Body of pancreas (tissue), 4 donors: ENCODE measurements around the gene OR10P1.

Experiments
- POLR2A ChIP-seq, 3 donors: fragments of 450-650 bp; IDR thresholded peaks; one replicate each; pipeline ENCODE4 v1.6.1; 2016; ENCODE audit warnings: antibody characterized with exemption in 3 of 3, mild to moderate bottlenecking in 2 of 3
- TF ChIP-seq, protein P1 (sequence below), 7 experiments: fragments of 450-650 bp in 4 of 7; fragments of 200-600 bp in 3 of 7; sonication (generic) in 3 of 7; IDR thresholded peaks; one replicate each; pipeline ENCODE4 v1.5.1; 2016 to 2019; ENCODE audit warnings: antibody characterized with exemption in 7 of 7

DNA sequence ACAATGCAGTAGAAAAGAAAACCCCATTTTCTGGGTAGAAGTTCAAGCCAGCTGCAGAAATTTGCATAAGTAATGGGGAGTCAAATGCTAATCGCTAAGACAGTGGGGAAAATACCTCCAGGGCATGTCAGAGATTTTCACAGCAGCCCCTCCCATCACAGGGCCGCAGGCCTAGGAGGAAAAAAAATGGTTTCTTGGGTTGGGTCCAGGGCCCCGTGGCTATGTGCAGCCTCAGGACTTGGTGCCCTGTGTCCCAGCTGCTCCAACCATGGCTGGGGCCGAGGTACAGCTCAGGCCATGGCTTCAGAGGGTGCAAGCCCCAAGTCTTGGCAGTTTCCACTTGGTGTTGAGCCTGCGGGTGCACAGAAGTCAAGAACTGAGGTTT is 14.6 kb downstream of the OR10P1 start:
- TF ChIP-seq, protein P1, sequence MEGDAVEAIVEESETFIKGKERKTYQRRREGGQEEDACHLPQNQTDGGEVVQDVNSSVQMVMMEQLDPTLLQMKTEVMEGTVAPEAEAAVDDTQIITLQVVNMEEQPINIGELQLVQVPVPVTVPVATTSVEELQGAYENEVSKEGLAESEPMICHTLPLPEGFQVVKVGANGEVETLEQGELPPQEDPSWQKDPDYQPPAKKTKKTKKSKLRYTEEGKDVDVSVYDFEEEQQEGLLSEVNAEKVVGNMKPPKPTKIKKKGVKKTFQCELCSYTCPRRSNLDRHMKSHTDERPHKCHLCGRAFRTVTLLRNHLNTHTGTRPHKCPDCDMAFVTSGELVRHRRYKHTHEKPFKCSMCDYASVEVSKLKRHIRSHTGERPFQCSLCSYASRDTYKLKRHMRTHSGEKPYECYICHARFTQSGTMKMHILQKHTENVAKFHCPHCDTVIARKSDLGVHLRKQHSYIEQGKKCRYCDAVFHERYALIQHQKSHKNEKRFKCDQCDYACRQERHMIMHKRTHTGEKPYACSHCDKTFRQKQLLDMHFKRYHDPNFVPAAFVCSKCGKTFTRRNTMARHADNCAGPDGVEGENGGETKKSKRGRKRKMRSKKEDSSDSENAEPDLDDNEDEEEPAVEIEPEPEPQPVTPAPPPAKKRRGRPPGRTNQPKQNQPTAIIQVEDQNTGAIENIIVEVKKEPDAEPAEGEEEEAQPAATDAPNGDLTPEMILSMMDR (IDR thresholded peaks at IDR 0.05): no peak
- TF ChIP-seq POLR2A (IDR thresholded peaks at IDR 0.05): no peak
